HL-60 (cell line): ENCODE data around the gene CHN2.

ENCODE experiments used
- POLR2AphosphoS5 ChIP-seq: IDR thresholded peaks from 2 replicates; pipeline ENCODE4 v1.6.1; 2012; ENCODE audit warnings: low read depth
- TF ChIP-seq, protein P1 (sequence below): IDR thresholded peaks from one replicate; pipeline ENCODE4 v1.5.1; 2011; ENCODE audit warnings: low read length, control low read depth, inconsistent platforms; ENCODE audit not compliant: insufficient read depth

DNA sequence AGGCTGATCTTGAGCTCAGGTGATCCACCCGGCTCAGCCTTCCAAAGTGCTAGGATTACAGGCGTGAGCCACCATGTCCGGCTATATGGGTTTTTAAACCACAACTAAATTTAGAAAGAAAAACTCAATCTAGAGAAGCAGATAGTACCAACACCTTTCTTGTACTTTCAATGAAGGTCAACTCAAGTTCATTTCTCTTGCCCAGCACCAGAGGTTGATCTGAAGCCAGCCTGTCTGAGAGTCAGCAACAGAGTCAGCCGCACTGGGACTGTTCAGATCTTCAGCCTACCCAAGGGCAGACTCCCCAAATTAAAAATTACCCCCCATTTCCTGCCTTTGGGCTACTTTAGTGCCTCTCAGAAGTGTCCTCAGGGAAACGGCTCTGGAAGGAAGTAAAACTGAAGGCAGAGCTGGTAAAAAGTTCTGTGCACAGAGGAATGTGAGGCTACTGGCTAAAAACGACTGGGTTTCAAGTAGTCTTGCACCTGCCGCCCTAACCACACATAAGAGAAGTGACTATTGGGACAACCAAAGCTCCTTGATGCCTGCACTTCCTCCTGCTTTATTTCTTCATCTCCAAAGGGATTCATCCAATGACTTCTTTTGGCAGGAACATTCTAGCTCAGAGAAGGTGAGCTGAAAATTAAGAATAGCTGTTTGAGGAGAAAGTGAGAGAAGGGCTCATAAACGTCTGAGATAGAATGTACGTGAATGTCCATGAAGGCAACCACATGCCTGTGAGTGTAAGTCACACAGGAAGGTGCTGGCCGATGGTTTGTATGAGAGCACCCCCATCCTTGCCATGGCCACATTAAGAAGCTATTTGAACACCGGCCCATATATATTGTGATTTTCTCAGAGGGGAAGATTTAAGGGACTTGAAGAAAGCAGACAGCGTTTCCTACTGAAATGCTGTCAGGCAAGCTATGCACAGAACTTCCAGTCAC is 226.7 kb downstream of the CHN2 start:
- TF ChIP-seq, protein P1, sequence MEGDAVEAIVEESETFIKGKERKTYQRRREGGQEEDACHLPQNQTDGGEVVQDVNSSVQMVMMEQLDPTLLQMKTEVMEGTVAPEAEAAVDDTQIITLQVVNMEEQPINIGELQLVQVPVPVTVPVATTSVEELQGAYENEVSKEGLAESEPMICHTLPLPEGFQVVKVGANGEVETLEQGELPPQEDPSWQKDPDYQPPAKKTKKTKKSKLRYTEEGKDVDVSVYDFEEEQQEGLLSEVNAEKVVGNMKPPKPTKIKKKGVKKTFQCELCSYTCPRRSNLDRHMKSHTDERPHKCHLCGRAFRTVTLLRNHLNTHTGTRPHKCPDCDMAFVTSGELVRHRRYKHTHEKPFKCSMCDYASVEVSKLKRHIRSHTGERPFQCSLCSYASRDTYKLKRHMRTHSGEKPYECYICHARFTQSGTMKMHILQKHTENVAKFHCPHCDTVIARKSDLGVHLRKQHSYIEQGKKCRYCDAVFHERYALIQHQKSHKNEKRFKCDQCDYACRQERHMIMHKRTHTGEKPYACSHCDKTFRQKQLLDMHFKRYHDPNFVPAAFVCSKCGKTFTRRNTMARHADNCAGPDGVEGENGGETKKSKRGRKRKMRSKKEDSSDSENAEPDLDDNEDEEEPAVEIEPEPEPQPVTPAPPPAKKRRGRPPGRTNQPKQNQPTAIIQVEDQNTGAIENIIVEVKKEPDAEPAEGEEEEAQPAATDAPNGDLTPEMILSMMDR = no peak
- no peak for TF ChIP-seq POLR2AphosphoS5
